ENCODE measurements around the gene THAP12. TPM values are rescaled to one million over a fixed set of nuclear protein-coding genes. Genes with fewer than 3 reads are reported as not detected.

THAP12 gene
- total RNA-seq, 3 donors from 2014 or later, result 33.5 to 48.1 (median 35.2) TPM

GRCh38 chr11:76330651-76331050 is 50.3 kb downstream of the THAP12 start:
- intact Hi-C loops (cut with DNase I, micrococcal nuclease), result no loop called here
- Histone ChIP-seq H3K4me3 (no peak overlapping the region), H3K36me3 (ENCODE audit: low read depth) (no peaks in the 10 kb centered on the region), H3K4me1 (ENCODE audit: low read depth) (no peaks in the 10 kb centered on the region), H3K9me3 (peaks cover 9% of the 10 kb centered on the region)
- DNase-seq (no peak), ATAC-seq (no peak)
- no peak for TF ChIP-seq CTCF (IDR thresholded peaks at IDR 0.05)

DNA sequence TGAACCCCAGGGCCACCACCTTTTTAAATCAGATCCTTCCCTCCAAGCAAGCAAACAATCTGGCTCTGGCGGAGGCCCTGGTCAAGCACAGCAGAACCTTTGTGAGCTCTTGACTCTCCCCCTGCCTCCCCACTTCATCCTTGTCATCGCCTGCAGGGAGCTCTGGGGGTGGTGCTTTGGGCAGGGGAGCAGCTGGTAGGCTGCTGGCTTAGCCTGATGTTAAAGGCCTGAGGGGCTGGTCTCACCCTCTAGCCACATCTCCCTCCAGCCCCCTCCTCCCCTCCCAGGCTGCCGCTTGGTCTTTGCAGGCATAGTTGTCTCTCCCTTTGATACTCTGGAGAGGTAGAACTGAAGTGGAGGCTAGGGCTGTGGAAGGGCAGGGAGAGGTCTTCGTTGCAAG is 50.9 kb downstream of the THAP12 start:
- Histone ChIP-seq H3K9me3 (peaks cover 4% of the 10 kb centered on the region), H3K36me3 (ENCODE audit: low read depth) (no peaks in the 10 kb centered on the region), H3K4me1 (ENCODE audit: low read depth) (no peaks in the 10 kb centered on the region), H3K4me3 (no peak overlapping the region)
- no peak for DNase-seq
- no peak for ATAC-seq
- intact Hi-C loops (cut with DNase I, micrococcal nuclease), result no loop called here
- TF ChIP-seq CTCF (IDR thresholded peaks at IDR 0.05), result no peak

GRCh38 chr11:76329084-76329648 is 51.8 kb downstream of the THAP12 start:
- no peaks in the 10 kb centered on the region for H3K4me1 ChIP-seq (ENCODE audit: low read depth)
- no peaks in the 10 kb centered on the region for H3K36me3 ChIP-seq (ENCODE audit: low read depth)
- H3K9me3 ChIP-seq, result no peaks in the 10 kb centered on the region
- intact Hi-C loops (cut with DNase I, micrococcal nuclease), result no loop called here
- TF ChIP-seq CTCF (IDR thresholded peaks at IDR 0.05), result no peak
- H3K4me3 ChIP-seq, result no peak overlapping the region
- ATAC-seq, result peak; percentile 27
- DNase-seq, result no peak

DNA sequence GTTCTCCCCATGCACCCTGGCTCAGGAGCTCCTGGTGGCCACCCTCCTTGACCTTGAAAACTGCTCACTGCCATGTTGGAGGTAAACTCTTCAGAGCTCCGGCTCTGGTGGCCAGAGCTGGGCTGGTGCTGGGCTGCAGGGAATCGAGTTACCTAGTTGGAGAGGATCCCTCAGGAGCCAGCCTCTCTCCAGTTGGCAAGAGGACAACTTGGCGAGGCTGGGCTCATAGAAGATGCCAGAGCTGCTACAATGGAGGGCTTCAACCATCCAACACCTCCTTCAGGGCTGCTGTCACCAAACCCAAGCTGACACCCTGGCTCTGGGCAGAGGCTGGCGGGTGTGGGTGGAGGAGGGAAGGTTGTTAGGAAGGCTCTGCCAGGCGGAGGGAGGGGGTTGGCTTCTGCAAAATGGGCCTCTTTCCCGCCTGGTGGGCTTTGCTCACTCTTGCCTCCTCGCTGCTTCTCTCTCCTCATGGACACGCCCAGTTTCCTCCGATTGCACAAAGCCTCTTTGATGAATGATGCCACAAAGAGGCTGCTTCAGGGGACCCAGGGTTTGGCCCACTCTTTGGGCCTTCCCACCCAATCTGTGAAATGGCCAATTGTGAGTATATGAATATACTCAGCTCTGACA is 53.1 kb downstream of the THAP12 start:
- TF ChIP-seq CTCF (IDR thresholded peaks at IDR 0.05), result no peak
- no peak for ATAC-seq

GRCh38 chr11:76327202-76327601 is 53.7 kb downstream of the THAP12 start:
- no peak for DNase-seq

More for the DNA sequence above, 53.1 kb downstream of the THAP12 start:
- Histone ChIP-seq H3K36me3 (ENCODE audit: low read depth) (no peaks in the 10 kb centered on the region), H3K4me1 (ENCODE audit: low read depth) (no peaks in the 10 kb centered on the region), H3K4me3 (no peak overlapping the region), H3K9me3 (no peaks in the 10 kb centered on the region)
- intact Hi-C loops (cut with DNase I, micrococcal nuclease), result no loop called here
- DNase-seq, result no peak

More at GRCh38 chr11:76327202-76327601, 53.7 kb downstream of the THAP12 start:
- H3K9me3 ChIP-seq, result no peaks in the 10 kb centered on the region
- no peaks in the 10 kb centered on the region for H3K36me3 ChIP-seq (ENCODE audit: low read depth)
- ATAC-seq, result no peak
- intact Hi-C loops (cut with DNase I, micrococcal nuclease), result no loop called here
- peaks cover 2% of the 10 kb centered on the region for H3K4me1 ChIP-seq (ENCODE audit: low read depth)
- TF ChIP-seq CTCF (IDR thresholded peaks at IDR 0.05), result no peak
- H3K4me3 ChIP-seq, result no peak overlapping the region
